Naive thymus-derived CD8-positive, alpha-beta T cell (primary cell): Measurements from ENCODE around the gene TMEM270. TPM values are rescaled to one million over a fixed set of nuclear protein-coding genes. Genes with fewer than 3 reads are reported as not detected.
"Not testable (repeated sequence)": the region's sequence is repeated elsewhere in the genome, so short reads cannot be mapped to it uniquely, and the experiment has no call there.

Source experiments
- ATAC-seq, 2 donors: fragments of 150-1000 bp; cut with Tn5 transposase in 1 of 2; sonication (Bioruptor Pico), chemical (Tn5 transposase) in 1 of 2; 1 replicate in 1 of 2; 2 replicates in 1 of 2; pipeline ENCODE4 v1.10.0; 2021; ENCODE audit warnings: mild to moderate bottlenecking in 2 of 2, moderate library complexity in 2 of 2
- POLR2A ChIA-PET: fragments of 350-600 bp; sonication (Branson Sonifier 250); formaldehyde crosslinking; loops from one replicate; lab custom pipeline; 2021; ENCODE audit warnings: antibody characterized with exemption; lab: Charles Lee
- DNase-seq, 10 donors: peaks; one replicate each; pipeline versions ENCODE4 v3.0.0 to v3.0.0-alpha.2; 2020 to 2022
- H3K27ac Mint-ChIP-seq, 10 donors: one replicate each; pipeline ENCODE4 v1.8.0; 2020 to 2022; ENCODE audit warnings: mild to moderate bottlenecking in 10 of 10, mixed read lengths in 10 of 10, moderate library complexity in 4 of 10, inconsistent platforms in 1 of 10
- H3K27me3 Mint-ChIP-seq, 5 donors: one replicate each; pipeline ENCODE4 v1.8.0; 2021 to 2022; ENCODE audit warnings: mixed read lengths in 5 of 5
- H3K36me3 Mint-ChIP-seq, 3 donors: one replicate each; pipeline ENCODE4 v1.8.0; 2020 to 2022; ENCODE audit warnings: mixed read lengths in 3 of 3, mild to moderate bottlenecking in 2 of 3, inconsistent platforms in 1 of 3
- H3K4me1 Mint-ChIP-seq, 4 donors: one replicate each; pipeline ENCODE4 v1.8.0; 2021 to 2022; ENCODE audit warnings: mixed read lengths in 4 of 4
- H3K4me3 Mint-ChIP-seq, 10 donors: one replicate each; pipeline ENCODE4 v1.8.0; 2020 to 2022; ENCODE audit warnings: mild to moderate bottlenecking in 10 of 10, mixed read lengths in 10 of 10, moderate library complexity in 6 of 10, inconsistent platforms in 1 of 10
- H3K9me3 Mint-ChIP-seq, 9 donors: one replicate each; pipeline ENCODE4 v1.8.0; 2020 to 2022; ENCODE audit warnings: mixed read lengths in 9 of 9, mild to moderate bottlenecking in 3 of 9, inconsistent platforms in 1 of 9, moderate library complexity in 1 of 9
- polyA plus RNA-seq, 3 donors: library from polyadenylated mRNA; unstranded; fragments of 300-500 nt; fragmentation: Illumina TruSeq; gene quantifications; one replicate each; pipeline ENCODE4 v1.2.3, GENCODE V29; 2021
- total RNA-seq, 8 experiments: library from RNA in 2 of 8; stranded (reverse) in 2 of 8; gene quantifications; one replicate each; pipeline ENCODE4 v1.2.3 and lab custom pipeline; 2021 to 2026

Gene TMEM270
- total and polyA plus RNA-seq, 5 experiments from 2014 or later: not detected

- DNase-seq: no peak
- POLR2A ChIA-PET: no interaction called here
- no peaks in the 10 kb centered on the region for H3K36me3 Mint-ChIP-seq
These were observed 9.1 kb downstream of the TMEM270 start for GRCh38 chr7:73870041-73870492.

GRCh38 chr7:73871163-73872011, 10.4 kb downstream of the TMEM270 start:
- no peaks in the 10 kb centered on the region for H3K9me3 Mint-ChIP-seq

More at GRCh38 chr7:73870041-73870492, 9.1 kb downstream of the TMEM270 start:
- no peak for ATAC-seq
- Mint-ChIP-seq H3K4me1 (no peaks in the 10 kb centered on the region), H3K9me3 (no peaks in the 10 kb centered on the region), H3K27me3 (no peaks in the 10 kb centered on the region), H3K27ac (no peak overlapping the region), H3K4me3 (no peak overlapping the region)

DNA sequence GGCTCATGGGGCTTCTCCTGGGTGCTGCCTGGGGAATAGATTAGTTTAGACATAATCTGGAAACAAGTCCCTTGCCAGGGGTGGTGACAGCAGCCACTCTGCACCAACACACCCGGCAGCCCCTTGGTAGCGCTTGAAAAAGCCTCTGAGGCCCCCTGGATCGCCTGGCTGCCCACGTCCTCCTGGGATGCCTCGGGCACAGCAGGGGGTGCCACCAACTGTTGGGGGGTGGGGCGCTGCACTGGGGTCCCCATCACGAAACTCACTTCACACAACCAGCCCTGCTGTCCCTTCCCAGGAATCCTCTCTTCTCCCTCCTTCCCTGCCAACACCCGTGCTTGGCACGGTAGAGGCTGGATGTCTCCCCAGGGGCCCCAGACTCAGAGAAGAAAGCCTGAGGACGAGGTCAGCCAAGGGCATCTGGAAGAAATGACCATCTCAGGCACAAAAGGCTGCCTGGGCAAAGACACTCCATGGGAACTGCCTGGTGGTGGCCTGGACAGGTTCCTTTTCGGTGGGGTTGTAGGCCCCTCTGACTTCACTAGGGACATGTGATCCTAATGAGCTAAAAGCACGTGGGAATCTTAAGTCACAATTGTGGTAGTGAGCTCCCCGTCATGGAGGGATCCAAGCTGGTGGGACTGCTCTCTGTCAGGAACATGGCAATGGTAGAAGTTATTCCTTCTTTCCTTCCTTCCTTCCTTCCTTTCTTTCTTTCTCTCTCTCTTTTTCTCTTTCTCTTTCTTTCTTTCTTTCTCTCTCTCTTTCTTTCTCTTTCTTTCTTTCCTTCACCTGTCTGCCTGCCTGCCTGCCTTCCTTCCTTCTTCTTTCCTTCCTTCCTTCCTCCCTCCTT, 11.3 kb downstream of the TMEM270 start:
- POLR2A ChIA-PET: no interaction called here
- Mint-ChIP-seq H3K27ac (peak overlapping the region in 1 of 10 donors; percentile 30), H3K27me3 (peaks cover 0 to 3% (median 0%) of the 10 kb centered on the region in 5 donors), H3K4me1 (no peaks in the 10 kb centered on the region), H3K9me3 (no peaks in the 10 kb centered on the region), H3K4me3 (no peak overlapping the region), H3K36me3 (no peaks in the 10 kb centered on the region)
- ATAC-seq (no peak), DNase-seq (no peak)

More at GRCh38 chr7:73871163-73872011, 10.4 kb downstream of the TMEM270 start:
- Mint-ChIP-seq H3K4me1 (no peaks in the 10 kb centered on the region), H3K27me3 (peaks cover 0 to 1% (median 0%) of the 10 kb centered on the region in 5 donors), H3K36me3 (no peaks in the 10 kb centered on the region), H3K4me3 (no peak overlapping the region), H3K27ac (no peak overlapping the region)
- ATAC-seq (no peak), DNase-seq (no peak)
- POLR2A ChIA-PET: no interaction called here

- Mint-ChIP-seq H3K9me3 (no peaks in the 10 kb centered on the region), H3K27me3 (peaks cover 0 to 14% (median 2%) of the 10 kb centered on the region in 5 donors)
These were observed 15.4 kb downstream of the TMEM270 start for GRCh38 chr7:73876361-73876760.

DNA sequence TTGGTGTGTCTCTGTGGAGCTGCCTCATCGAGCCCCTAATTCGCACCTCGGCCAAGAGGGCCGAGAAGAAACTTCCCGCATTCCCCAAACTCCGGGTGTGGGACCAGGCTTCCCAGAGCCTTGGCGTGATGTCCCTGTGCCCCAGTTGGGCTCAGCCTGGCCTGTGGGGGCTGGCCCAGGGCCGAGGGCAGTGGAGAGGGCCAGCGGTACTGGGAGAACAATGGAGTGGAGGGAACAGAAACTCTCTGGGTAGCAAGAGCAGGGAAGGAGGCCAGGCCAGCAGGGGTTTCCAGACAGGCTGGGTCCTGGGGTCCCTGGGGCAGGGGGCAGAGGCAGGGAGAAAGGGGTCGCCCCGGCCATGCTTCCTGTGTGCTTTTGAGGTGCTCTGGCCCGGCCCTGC, 16.0 kb downstream of the TMEM270 start:
- peaks cover 0 to 14% (median 2%) of the 10 kb centered on the region in 5 donors for H3K27me3 Mint-ChIP-seq
- no peak overlapping the region for H3K27ac Mint-ChIP-seq
- no peak overlapping the region for H3K4me3 Mint-ChIP-seq
- no peak for DNase-seq
- no peaks in the 10 kb centered on the region for H3K36me3 Mint-ChIP-seq
- H3K9me3 Mint-ChIP-seq: no peaks in the 10 kb centered on the region
- no peaks in the 10 kb centered on the region for H3K4me1 Mint-ChIP-seq
- POLR2A ChIA-PET: no interaction called here
- no peak for ATAC-seq

More at GRCh38 chr7:73876361-73876760, 15.4 kb downstream of the TMEM270 start:
- no peaks in the 10 kb centered on the region for H3K4me1 Mint-ChIP-seq
- H3K27ac Mint-ChIP-seq: no peak overlapping the region
- no peak overlapping the region for H3K4me3 Mint-ChIP-seq
- H3K36me3 Mint-ChIP-seq: no peaks in the 10 kb centered on the region
- POLR2A ChIA-PET: no interaction called here
- ATAC-seq (no peak), DNase-seq (no peak)

- ATAC-seq (no peak), DNase-seq (no peak)
- Mint-ChIP-seq H3K36me3 (no peaks in the 10 kb centered on the region), H3K4me1 (no peaks in the 10 kb centered on the region), H3K9me3 (no peaks in the 10 kb centered on the region), H3K27ac (no peak overlapping the region), H3K4me3 (no peak overlapping the region), H3K27me3 (peaks cover 0 to 16% (median 4%) of the 10 kb centered on the region in 5 donors)
- POLR2A ChIA-PET: no interaction called here
These were observed 19.2 kb downstream of the TMEM270 start for GRCh38 chr7:73879977-73880681.

DNA sequence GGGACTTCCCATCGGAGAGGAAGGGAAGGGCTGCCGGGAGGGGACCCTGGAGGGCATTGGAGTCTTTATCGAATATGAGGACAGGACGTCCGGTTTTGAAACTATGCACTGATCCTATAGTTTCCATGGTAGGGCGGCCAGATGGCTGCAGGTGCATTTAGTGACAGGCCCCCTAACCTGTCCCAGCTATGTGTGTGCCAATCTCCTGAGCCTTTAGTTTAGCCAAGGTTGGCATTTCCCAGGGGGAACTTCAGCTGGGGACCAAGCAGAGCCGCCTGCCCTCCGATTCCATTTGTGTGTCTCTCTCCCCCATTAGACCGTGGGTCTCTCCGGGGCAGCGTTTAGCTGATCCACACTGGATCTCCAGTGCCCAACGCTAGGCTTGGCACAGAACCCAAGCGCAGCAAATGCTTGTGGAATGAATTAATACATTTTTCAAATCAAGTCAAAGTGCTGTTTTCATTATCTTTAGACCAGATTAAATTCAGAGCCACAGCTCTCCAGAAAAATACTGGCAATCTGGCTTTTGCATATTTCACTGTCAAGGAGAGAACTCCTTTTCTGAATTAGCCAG, 19.9 kb downstream of the TMEM270 start:
- DNase-seq (no peak), ATAC-seq (no peak)
- H3K9me3 Mint-ChIP-seq: no peaks in the 10 kb centered on the region
- no peaks in the 10 kb centered on the region for H3K36me3 Mint-ChIP-seq
- H3K4me1 Mint-ChIP-seq: no peaks in the 10 kb centered on the region
- POLR2A ChIA-PET: no interaction called here
- no peak overlapping the region for H3K4me3 Mint-ChIP-seq
- no peak overlapping the region for H3K27ac Mint-ChIP-seq
- peaks cover 2 to 17% (median 4%) of the 10 kb centered on the region in 5 donors for H3K27me3 Mint-ChIP-seq

- Mint-ChIP-seq H3K9me3 (no peaks in the 10 kb centered on the region), H3K4me1 (no peaks in the 10 kb centered on the region), H3K36me3 (no peaks in the 10 kb centered on the region), H3K4me3 (no peak overlapping the region), H3K27me3 (peaks cover 5 to 20% (median 9%) of the 10 kb centered on the region in 5 donors), H3K27ac (no peak overlapping the region)
- POLR2A ChIA-PET: no interaction called here
- ATAC-seq (no peak), DNase-seq (no peak)
These were observed 20.5 kb downstream of the TMEM270 start for GRCh38 chr7:73881352-73882046.

GRCh38 chr7:73882047-73882402, 21.1 kb downstream of the TMEM270 start:
- Mint-ChIP-seq H3K4me1 (no peaks in the 10 kb centered on the region), H3K27ac (no peak overlapping the region), H3K9me3 (no peaks in the 10 kb centered on the region), H3K4me3 (no peak overlapping the region), H3K36me3 (no peaks in the 10 kb centered on the region), H3K27me3 (peaks cover 5 to 23% (median 14%) of the 10 kb centered on the region in 5 donors)
- ATAC-seq (no peak), DNase-seq (no peak)
- POLR2A ChIA-PET: no interaction called here

- H3K4me3 Mint-ChIP-seq, DNase-seq, H3K4me1 Mint-ChIP-seq, H3K9me3 Mint-ChIP-seq, H3K36me3 Mint-ChIP-seq, ATAC-seq, POLR2A ChIA-PET: not testable (repeated sequence)
- Mint-ChIP-seq H3K27me3 (peaks cover 11 to 33% (median 25%) of the 10 kb centered on the region in 5 donors), H3K27ac (peak overlapping the region in 2 of 10 donors; percentile 16 to 73)
These were observed 24.0 kb downstream of the TMEM270 start for GRCh38 chr7:73884867-73885422.

- H3K27ac Mint-ChIP-seq: peak overlapping the region in 1 of 10 donors; percentile 16
- POLR2A ChIA-PET: no interaction called here
- H3K4me1 Mint-ChIP-seq: peaks cover 0 to 2% (median 0%) of the 10 kb centered on the region in 4 donors
- peaks cover 11 to 30% (median 21%) of the 10 kb centered on the region in 5 donors for H3K27me3 Mint-ChIP-seq
- no peak overlapping the region for H3K4me3 Mint-ChIP-seq
- ATAC-seq (no peak), DNase-seq (no peak)
- no peaks in the 10 kb centered on the region for H3K36me3 Mint-ChIP-seq
- H3K9me3 Mint-ChIP-seq: no peaks in the 10 kb centered on the region
These were observed 24.5 kb downstream of the TMEM270 start for GRCh38 chr7:73885433-73885974.
